Spleen (tissue), 7 donors: ENCODE results near the gene ST6GALNAC3.

ENCODE experiments used
- POLR2A ChIP-seq, 3 donors: fragments of 450-650 bp; IDR thresholded peaks; one replicate each; pipeline ENCODE4 v1.5.1; 2017; ENCODE audit warnings: antibody characterized with exemption in 3 of 3, mild to moderate bottlenecking in 1 of 3
- TF ChIP-seq, protein P1 (sequence below), 11 experiments: fragments of 200-600 bp in 7 of 11; fragments of 450-650 bp in 4 of 11; sonication (generic) in 4 of 11; IDR thresholded peaks in 8 of 11; conservative IDR thresholded peaks in 3 of 11; 1 replicate in 7 of 11; 2 replicates in 4 of 11; pipeline versions ENCODE4 v1.4.0 to v1.8.0; 2016 to 2021; ENCODE audit warnings: antibody characterized with exemption in 11 of 11, inconsistent platforms in 4 of 11, mild to moderate bottlenecking in 1 of 11
- donor health status: DM: no; HTN: no; CAD: no; lungs with moderate emphysema.
- donor health status: DM: no; HTN: no; CAD: no.
- donor health status: DM: no; HTN: no; CAD: no.

DNA sequence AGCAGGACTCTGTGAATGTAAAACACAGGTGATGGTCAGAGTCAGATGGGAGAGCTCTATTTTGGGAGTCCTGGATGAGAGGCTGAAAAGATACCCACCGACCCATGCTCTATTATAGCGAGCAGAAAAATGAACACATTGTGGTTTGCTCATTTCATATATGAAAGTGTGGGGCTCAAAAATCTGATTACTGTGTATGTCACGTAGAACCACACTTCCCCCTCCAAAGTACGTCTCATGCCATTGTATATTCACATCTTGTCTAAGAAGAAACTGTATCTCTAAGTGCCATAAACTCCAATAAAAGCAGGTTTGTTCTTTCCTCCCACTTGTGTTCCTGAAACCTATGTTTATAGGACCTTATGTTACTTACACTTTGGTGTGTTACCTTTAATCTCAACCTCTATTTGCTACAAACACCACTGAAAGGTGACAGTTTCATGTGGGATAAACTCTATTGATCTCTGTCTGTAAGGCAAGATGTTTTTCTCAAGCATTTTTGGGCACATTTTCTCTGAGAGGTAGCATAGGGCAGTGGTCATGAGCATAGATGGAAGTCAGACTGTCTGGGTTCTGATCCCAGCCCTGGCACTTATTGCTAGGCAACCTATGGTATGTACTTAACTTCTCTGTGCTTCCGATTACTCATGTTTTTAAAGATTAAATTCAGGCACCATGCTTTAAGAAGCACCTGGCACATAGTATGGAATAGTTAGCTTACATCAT lies 214.4 kb downstream of the ST6GALNAC3 start:
- TF ChIP-seq POLR2A (IDR thresholded peaks at IDR 0.05), result no peak
- TF ChIP-seq, protein P1, sequence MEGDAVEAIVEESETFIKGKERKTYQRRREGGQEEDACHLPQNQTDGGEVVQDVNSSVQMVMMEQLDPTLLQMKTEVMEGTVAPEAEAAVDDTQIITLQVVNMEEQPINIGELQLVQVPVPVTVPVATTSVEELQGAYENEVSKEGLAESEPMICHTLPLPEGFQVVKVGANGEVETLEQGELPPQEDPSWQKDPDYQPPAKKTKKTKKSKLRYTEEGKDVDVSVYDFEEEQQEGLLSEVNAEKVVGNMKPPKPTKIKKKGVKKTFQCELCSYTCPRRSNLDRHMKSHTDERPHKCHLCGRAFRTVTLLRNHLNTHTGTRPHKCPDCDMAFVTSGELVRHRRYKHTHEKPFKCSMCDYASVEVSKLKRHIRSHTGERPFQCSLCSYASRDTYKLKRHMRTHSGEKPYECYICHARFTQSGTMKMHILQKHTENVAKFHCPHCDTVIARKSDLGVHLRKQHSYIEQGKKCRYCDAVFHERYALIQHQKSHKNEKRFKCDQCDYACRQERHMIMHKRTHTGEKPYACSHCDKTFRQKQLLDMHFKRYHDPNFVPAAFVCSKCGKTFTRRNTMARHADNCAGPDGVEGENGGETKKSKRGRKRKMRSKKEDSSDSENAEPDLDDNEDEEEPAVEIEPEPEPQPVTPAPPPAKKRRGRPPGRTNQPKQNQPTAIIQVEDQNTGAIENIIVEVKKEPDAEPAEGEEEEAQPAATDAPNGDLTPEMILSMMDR (IDR thresholded peaks at IDR 0.05 in 8 of 11, conservative IDR thresholded peaks at IDR 0.05 in 3 of 11), result no peak
